SK-N-SH (cell line): ENCODE data around the gene ABCF3. TPM values are rescaled to one million over a fixed set of nuclear protein-coding genes. Genes with fewer than 3 reads are reported as not detected.

ENCODE experiments used
- CTCF ChIP-seq: fragments of 200-600 bp; sonication (generic); IDR thresholded peaks from 2 replicates; pipeline ENCODE4 v1.6.1; 2017; ENCODE audit warnings: antibody characterized with exemption, mild to moderate bottlenecking, moderate library complexity
- IRF3 ChIP-seq: fragments of 150-350 bp; IDR thresholded peaks from 2 replicates; pipeline ENCODE4 v1.6.1; 2016; ENCODE audit warnings: mild to moderate bottlenecking, low read depth, low read length
- MAX ChIP-seq: IDR thresholded peaks from 2 replicates; pipeline ENCODE4 v1.4.0; 2012; ENCODE audit warnings: low read depth
- MEF2A ChIP-seq: IDR thresholded peaks from 2 replicates; pipeline ENCODE4 v1.4.0; 2012; ENCODE audit warnings: low read depth, borderline replicate concordance
- NFIC ChIP-seq: IDR thresholded peaks from 2 replicates; pipeline ENCODE4 v1.4.0; 2012; ENCODE audit warnings: borderline replicate concordance
- PBX3 ChIP-seq: IDR thresholded peaks from 2 replicates; pipeline ENCODE4; 2012
- POLR2AphosphoS5 ChIP-seq: IDR thresholded peaks from 2 replicates; pipeline ENCODE4 v1.6.1; 2012; ENCODE audit warnings: low read depth, low read length
- RAD21 ChIP-seq: IDR thresholded peaks from 2 replicates; pipeline ENCODE4 v1.6.1; 2012; ENCODE audit warnings: mild to moderate bottlenecking, low read length
- RCOR1 ChIP-seq: fragments of 150-350 bp; IDR thresholded peaks from 2 replicates; pipeline ENCODE4 v1.6.1; 2017; ENCODE audit warnings: antibody characterized with exemption, low read length
- RFX5 ChIP-seq: IDR thresholded peaks from 2 replicates; pipeline ENCODE4 v1.6.1; 2012; ENCODE audit warnings: mild to moderate bottlenecking, improper control_type of control experiment, low read length
- RXRA ChIP-seq: IDR thresholded peaks from 2 replicates; pipeline ENCODE4 v1.4.0; 2012; ENCODE audit warnings: low read depth, mild to moderate bottlenecking, borderline replicate concordance
- SIN3A ChIP-seq: IDR thresholded peaks from 2 replicates; pipeline ENCODE4 v1.6.1; 2012; ENCODE audit warnings: low read depth, mild to moderate bottlenecking, low read length, moderate library complexity, borderline replicate concordance
- TEAD4 ChIP-seq: IDR thresholded peaks from 2 replicates; pipeline ENCODE4 v1.4.0; 2012; ENCODE audit warnings: mild to moderate bottlenecking, borderline replicate concordance; ENCODE audit not compliant: insufficient read depth
- USF1 ChIP-seq: IDR thresholded peaks from 2 replicates; pipeline ENCODE4 v1.4.0; 2012; ENCODE audit warnings: low read depth, borderline replicate concordance
- USF2 ChIP-seq: fragments of 150-350 bp; IDR thresholded peaks from 2 replicates; pipeline ENCODE4 v1.6.1; 2017; ENCODE audit warnings: antibody characterized with exemption, low read length, low read depth, borderline replicate concordance
- YY1 ChIP-seq: IDR thresholded peaks from 2 replicates; pipeline ENCODE4 v1.4.0; 2012; ENCODE audit warnings: low read depth, mild to moderate bottlenecking
- polyA plus RNA-seq, 3 experiments: library from polyadenylated mRNA; depleted of rRNA; stranded (reverse); fragments of >200 nt; gene quantifications; 2 replicates each; pipeline ENCODE4 v1.2.3, GENCODE V29; 2012

ABCF3 gene
- polyA plus RNA-seq, 1 of the 3 experiments (the other 2 are of a cell fraction), result 55.6 TPM

GRCh38 chr3:184234224-184234623 is 48.2 kb downstream of the ABCF3 start (continued):
- TF ChIP-seq IRF3 (no peak), USF1 (no peak), RFX5 (no peak), CTCF (peak; percentile 29), RCOR1 (peak; percentile 23; the same call in 1 of the 2 replicates), PBX3 (no peak), TEAD4 (no peak), USF2 (no peak), MAX (no peak), YY1 (no peak), MEF2A (no peak), NFIC (peak; percentile 88), SIN3A (no peak), POLR2AphosphoS5 (no peak), RAD21 (peak; percentile 68), RXRA (no peak)
